Liver (tissue), 9 donors: ENCODE data around the gene PYGB. TPM values are rescaled to one million over a fixed set of nuclear protein-coding genes. Genes with fewer than 3 reads are reported as not detected.

Source experiments
- DNase-seq: peaks from one replicate; pipeline ENCODE4 v3.0.0-alpha.2; 2017; ENCODE audit warnings: low spot score
- H3K27ac ChIP-seq, 2 donors: one replicate each; pipeline ENCODE4 v1.7.0; 2013; ENCODE audit warnings: inconsistent platforms in 2 of 2, low read length in 2 of 2, control low read depth in 1 of 2, low read depth in 1 of 2, mild to moderate bottlenecking in 1 of 2
- H3K27me3 ChIP-seq, 4 donors: one replicate each; pipeline versions ENCODE4 v1.6.1 to v1.7.0; 2013; ENCODE audit warnings: low read length in 3 of 4, inconsistent platforms in 1 of 4, mild to moderate bottlenecking in 1 of 4, moderate library complexity in 1 of 4; ENCODE audit not compliant: control insufficient read depth in 4 of 4, insufficient read depth in 4 of 4
- H3K36me3 ChIP-seq, 4 donors: one replicate each; pipeline versions ENCODE4 v1.6.1 to v1.7.0; 2013; ENCODE audit warnings: low read length in 3 of 4, mild to moderate bottlenecking in 3 of 4, low read depth in 1 of 4, moderate library complexity in 1 of 4; ENCODE audit not compliant: control insufficient read depth in 4 of 4, insufficient read depth in 3 of 4
- H3K4me1 ChIP-seq, 4 donors: one replicate each; pipeline versions ENCODE4 v1.6.1 to v1.7.0; 2013; ENCODE audit warnings: low read length in 3 of 4, mild to moderate bottlenecking in 3 of 4, moderate library complexity in 1 of 4; ENCODE audit not compliant: control insufficient read depth in 4 of 4, insufficient read depth in 4 of 4
- H3K4me3 ChIP-seq, 3 donors: one replicate each; pipeline versions ENCODE4 v1.6.1 to v1.7.0; 2013; ENCODE audit warnings: low read length in 3 of 3, control low read depth in 1 of 3, low read depth in 1 of 3, mild to moderate bottlenecking in 1 of 3
- H3K9ac ChIP-seq, 2 donors: one replicate each; pipeline ENCODE4 v1.7.0; 2013; ENCODE audit warnings: low read length in 2 of 2, mild to moderate bottlenecking in 2 of 2, moderate library complexity in 2 of 2, control low read depth in 1 of 2, low read depth in 1 of 2
- H3K9me3 ChIP-seq, 4 donors: one replicate each; pipeline versions ENCODE4 v1.6.1 to v1.7.0; 2013; ENCODE audit warnings: low read length in 3 of 4; ENCODE audit not compliant: control insufficient read depth in 4 of 4
- EGR1 ChIP-seq, 2 donors: IDR thresholded peaks; 2 replicates each; pipeline ENCODE4 v1.6.1; 2016 to 2018; ENCODE audit warnings: antibody characterized with exemption in 2 of 2, low read depth in 2 of 2
- FOXA1 ChIP-seq: IDR thresholded peaks from 2 replicates; pipeline ENCODE4 v1.6.1; 2016; ENCODE audit warnings: antibody characterized with exemption
- FOXA2 ChIP-seq: IDR thresholded peaks from 2 replicates; pipeline ENCODE4 v1.6.1; 2016; ENCODE audit warnings: antibody characterized with exemption
- HNF4A ChIP-seq, 2 donors: conservative IDR thresholded peaks; 2 replicates each; pipeline ENCODE4 v1.6.1; 2016; ENCODE audit warnings: antibody characterized with exemption in 2 of 2, mild to moderate bottlenecking in 2 of 2
- HNF4G ChIP-seq: IDR thresholded peaks from 2 replicates; pipeline ENCODE4 v1.6.1; 2016; ENCODE audit warnings: antibody characterized with exemption
- JUND ChIP-seq, 2 donors: IDR thresholded peaks; 2 replicates each; pipeline ENCODE4 v1.6.1; 2016; ENCODE audit warnings: antibody characterized with exemption in 2 of 2
- NR2F2 ChIP-seq: IDR thresholded peaks from 2 replicates; pipeline ENCODE4 v1.6.1; 2016; ENCODE audit warnings: antibody characterized with exemption
- RAD21 ChIP-seq, 2 donors: IDR thresholded peaks; 2 replicates each; pipeline ENCODE4 v1.6.1; 2016; ENCODE audit warnings: antibody characterized with exemption in 2 of 2, mild to moderate bottlenecking in 2 of 2
- RXRA ChIP-seq, 2 donors: IDR thresholded peaks; 2 replicates each; pipeline ENCODE4 v1.6.1; 2017 to 2018; ENCODE audit warnings: antibody characterized with exemption in 2 of 2, mild to moderate bottlenecking in 1 of 2
- SP1 ChIP-seq: IDR thresholded peaks from 2 replicates; pipeline ENCODE4 v1.6.1; 2018; ENCODE audit warnings: antibody characterized with exemption, mild to moderate bottlenecking
- TAF1 ChIP-seq: conservative IDR thresholded peaks from 2 replicates; pipeline ENCODE4 v1.6.1; 2016; ENCODE audit warnings: antibody characterized with exemption, mild to moderate bottlenecking
- YY1 ChIP-seq: IDR thresholded peaks from 2 replicates; pipeline ENCODE4 v1.6.1; 2016; ENCODE audit warnings: antibody characterized with exemption, mild to moderate bottlenecking
- WGBS: extraction: QIAGEN DNeasy Blood & Tissue Kit; methylation state at CpG from one replicate; pipeline ENCODE4 v1.1.7; 2013; 5-methylcytosine and 5-hydroxymethylcytosine counted together
- polyA plus RNA-seq, 2 donors: library from polyadenylated mRNA; stranded (reverse) in 1 of 2; unstranded in 1 of 2; fragments of 200-250 nt in 1 of 2; fragments of >200 nt in 1 of 2; fragmentation: Nextera tagmentation in 1 of 2; extraction: Ambion mirVana in 1 of 2; gene quantifications; one replicate each; pipeline versions ENCODE4 v1.2.1 to v1.2.3, GENCODE V29; 2013 to 2015
- total RNA-seq, 2 donors: library from RNA; depleted of rRNA; stranded (reverse); fragments of >200 nt; gene quantifications; one replicate each; pipeline ENCODE4 v1.2.3, GENCODE V29; 2014
- TF ChIP-seq, protein P1 (sequence below): IDR thresholded peaks from 2 replicates; pipeline ENCODE4 v1.6.1; 2016; ENCODE audit warnings: antibody characterized with exemption
- TF ChIP-seq, protein P2 (sequence below): fragments of 150-350 bp; IDR thresholded peaks from 2 replicates; pipeline ENCODE4 v1.5.1; 2017; ENCODE audit warnings: improper control_type of control experiment, low read depth, low read length; ENCODE audit not compliant: missing input control
- TF ChIP-seq, protein P3 (sequence below): IDR thresholded peaks from 2 replicates; pipeline ENCODE4 v1.6.1; 2016; ENCODE audit warnings: antibody characterized with exemption
- TF ChIP-seq, protein P4 (sequence below): IDR thresholded peaks from 2 replicates; pipeline ENCODE4 v1.6.1; 2016; ENCODE audit warnings: antibody characterized with exemption
- donor health status: healthy.
- donor health status: healthy.
- donor health status: healthy.
- donor health status: healthy.
- donor health status: healthy.

The PYGB gene
- total and polyA plus RNA-seq, 4 donors, result 3.6 to 11.7 (median 9.8) TPM

DNA sequence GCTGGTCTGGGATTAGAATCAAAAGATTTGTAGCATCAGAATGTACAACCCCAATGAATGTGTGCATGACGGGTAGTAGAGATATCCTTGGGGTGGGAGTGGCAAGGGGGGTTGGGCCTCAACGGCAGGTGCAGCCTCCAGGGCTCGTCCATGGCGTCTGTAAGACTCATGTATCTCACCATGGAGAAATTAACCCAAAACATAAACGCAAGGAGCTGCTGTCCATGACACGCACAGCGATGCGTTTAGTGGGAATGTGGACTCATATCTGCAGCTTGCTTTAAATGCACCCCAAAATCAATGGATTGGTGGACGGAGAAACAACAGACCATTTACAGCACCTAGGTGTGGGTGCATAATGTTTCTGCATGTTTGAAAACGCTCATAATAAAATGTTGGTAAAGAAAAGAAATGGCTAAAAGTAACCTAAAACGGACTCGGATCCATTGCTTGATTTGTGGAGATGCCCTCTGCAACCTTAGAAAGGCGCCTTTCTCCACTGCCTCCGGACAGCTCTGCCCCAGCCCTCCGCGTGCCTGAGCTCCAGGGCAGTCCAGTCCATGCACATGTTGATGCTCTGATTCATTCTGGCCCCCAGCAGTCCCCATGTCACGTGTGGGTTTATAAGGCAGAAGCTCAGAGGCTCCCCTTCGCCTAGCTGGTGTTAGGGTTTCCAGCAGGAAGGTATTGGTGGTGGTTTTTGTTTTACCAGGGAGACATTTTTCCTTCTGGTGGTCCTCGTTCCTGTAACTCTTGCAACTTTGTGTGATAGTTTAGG lies 24.5 kb downstream of the PYGB start:
- Histone ChIP-seq H3K27me3 (no peaks in the 10 kb centered on the region), H3K27ac (no peak overlapping the region), H3K4me3 (no peak overlapping the region), H3K4me1 (no peaks in the 10 kb centered on the region), H3K36me3 (peaks cover 0 to 33% (median 5%) of the 10 kb centered on the region in 4 donors), H3K9ac (no peak overlapping the region), H3K9me3 (no peaks in the 10 kb centered on the region)
- no peak for DNase-seq
- WGBS, result 97% methylated on average over 19 of the region's 19 CpGs
- TF ChIP-seq EGR1 (IDR thresholded peaks at IDR 0.05; ENCODE audit: low read depth in 2 of 2) (no peak), SP1 (no peak), NR2F2 (no peak), YY1 (no peak), TAF1 (no peak), HNF4G (no peak), RAD21 (IDR thresholded peaks at IDR 0.05) (no peak), RXRA (IDR thresholded peaks at IDR 0.05) (no peak), JUND (IDR thresholded peaks at IDR 0.05) (no peak), FOXA2 (no peak), FOXA1 (no peak)
- TF ChIP-seq, protein P1, sequence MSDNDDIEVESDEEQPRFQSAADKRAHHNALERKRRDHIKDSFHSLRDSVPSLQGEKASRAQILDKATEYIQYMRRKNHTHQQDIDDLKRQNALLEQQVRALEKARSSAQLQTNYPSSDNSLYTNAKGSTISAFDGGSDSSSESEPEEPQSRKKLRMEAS, result no peak
- TF ChIP-seq, protein P2, sequence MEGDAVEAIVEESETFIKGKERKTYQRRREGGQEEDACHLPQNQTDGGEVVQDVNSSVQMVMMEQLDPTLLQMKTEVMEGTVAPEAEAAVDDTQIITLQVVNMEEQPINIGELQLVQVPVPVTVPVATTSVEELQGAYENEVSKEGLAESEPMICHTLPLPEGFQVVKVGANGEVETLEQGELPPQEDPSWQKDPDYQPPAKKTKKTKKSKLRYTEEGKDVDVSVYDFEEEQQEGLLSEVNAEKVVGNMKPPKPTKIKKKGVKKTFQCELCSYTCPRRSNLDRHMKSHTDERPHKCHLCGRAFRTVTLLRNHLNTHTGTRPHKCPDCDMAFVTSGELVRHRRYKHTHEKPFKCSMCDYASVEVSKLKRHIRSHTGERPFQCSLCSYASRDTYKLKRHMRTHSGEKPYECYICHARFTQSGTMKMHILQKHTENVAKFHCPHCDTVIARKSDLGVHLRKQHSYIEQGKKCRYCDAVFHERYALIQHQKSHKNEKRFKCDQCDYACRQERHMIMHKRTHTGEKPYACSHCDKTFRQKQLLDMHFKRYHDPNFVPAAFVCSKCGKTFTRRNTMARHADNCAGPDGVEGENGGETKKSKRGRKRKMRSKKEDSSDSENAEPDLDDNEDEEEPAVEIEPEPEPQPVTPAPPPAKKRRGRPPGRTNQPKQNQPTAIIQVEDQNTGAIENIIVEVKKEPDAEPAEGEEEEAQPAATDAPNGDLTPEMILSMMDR, result no peak
- TF ChIP-seq, protein P3, sequence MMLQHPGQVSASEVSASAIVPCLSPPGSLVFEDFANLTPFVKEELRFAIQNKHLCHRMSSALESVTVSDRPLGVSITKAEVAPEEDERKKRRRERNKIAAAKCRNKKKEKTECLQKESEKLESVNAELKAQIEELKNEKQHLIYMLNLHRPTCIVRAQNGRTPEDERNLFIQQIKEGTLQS, result no peak
- TF ChIP-seq, protein P4, sequence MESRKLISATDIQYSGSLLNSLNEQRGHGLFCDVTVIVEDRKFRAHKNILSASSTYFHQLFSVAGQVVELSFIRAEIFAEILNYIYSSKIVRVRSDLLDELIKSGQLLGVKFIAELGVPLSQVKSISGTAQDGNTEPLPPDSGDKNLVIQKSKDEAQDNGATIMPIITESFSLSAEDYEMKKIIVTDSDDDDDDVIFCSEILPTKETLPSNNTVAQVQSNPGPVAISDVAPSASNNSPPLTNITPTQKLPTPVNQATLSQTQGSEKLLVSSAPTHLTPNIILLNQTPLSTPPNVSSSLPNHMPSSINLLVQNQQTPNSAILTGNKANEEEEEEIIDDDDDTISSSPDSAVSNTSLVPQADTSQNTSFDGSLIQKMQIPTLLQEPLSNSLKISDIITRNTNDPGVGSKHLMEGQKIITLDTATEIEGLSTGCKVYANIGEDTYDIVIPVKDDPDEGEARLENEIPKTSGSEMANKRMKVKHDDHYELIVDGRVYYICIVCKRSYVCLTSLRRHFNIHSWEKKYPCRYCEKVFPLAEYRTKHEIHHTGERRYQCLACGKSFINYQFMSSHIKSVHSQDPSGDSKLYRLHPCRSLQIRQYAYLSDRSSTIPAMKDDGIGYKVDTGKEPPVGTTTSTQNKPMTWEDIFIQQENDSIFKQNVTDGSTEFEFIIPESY, result no peak

DNA sequence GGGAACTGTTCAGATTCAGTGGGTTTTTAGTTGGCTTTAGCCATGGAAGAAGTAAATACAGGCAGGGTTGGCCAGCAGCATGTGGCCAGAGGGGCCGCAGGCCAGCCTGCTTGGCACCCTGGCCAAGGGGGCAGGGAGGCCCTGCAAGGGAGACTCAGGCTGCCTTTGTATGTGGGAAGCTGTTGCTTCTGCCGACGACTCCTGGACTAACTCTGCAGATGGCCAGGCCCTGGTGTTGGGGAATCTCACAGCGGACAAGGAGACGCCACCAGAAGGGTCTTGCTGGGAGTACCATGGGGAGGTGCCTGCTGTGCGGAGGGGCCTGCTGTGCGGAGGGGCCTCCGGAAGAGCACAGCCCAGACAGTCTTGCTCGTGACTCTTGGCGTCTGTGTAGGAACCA lies 25.2 kb downstream of the PYGB start:
- H3K9me3 ChIP-seq, result no peaks in the 10 kb centered on the region
- no peak for DNase-seq
- no peak for TF ChIP-seq HNF4A (conservative IDR thresholded peaks at IDR 0.05)
- TF ChIP-seq FOXA2, result no peak
- TF ChIP-seq, protein P4, result no peak
- no peak for TF ChIP-seq SP1
- TF ChIP-seq TAF1, result no peak
- peaks cover 0 to 33% (median 5%) of the 10 kb centered on the region in 4 donors for H3K36me3 ChIP-seq
- H3K27ac ChIP-seq, result no peak overlapping the region
- no peak overlapping the region for H3K9ac ChIP-seq
- 95% methylated on average over 10 of the region's 10 CpGs for WGBS
- no peaks in the 10 kb centered on the region for H3K27me3 ChIP-seq
- no peak overlapping the region for H3K4me3 ChIP-seq
- H3K4me1 ChIP-seq, result no peaks in the 10 kb centered on the region
